MCF 10A (cell line): Measurements from ENCODE around the gene SLC44A3. TPM values are rescaled to one million over a fixed set of nuclear protein-coding genes. Genes with fewer than 3 reads are reported as not detected.

Source experiments
- BruUV-seq: library from RNA; stranded (reverse); fragments of 400-500 nt; replicated peaks from 2 replicates; lab custom pipeline; 2021; lab: Mats Ljungman, UMichigan
- CTCF ChIA-PET: fragments of 300-600 bp; sonication (Branson Sonifier 250); formaldehyde crosslinking; extraction: SDS; loops from one replicate; lab custom pipeline; 2021; ENCODE audit warnings: antibody characterized with exemption, inconsistent platforms; lab: Yijun Ruan, JAX
- POLR2A ChIA-PET: fragments of 300-600, 350-650 bp; sonication (Branson Sonifier 250); formaldehyde crosslinking; extraction: SDS; loops from one replicate; lab custom pipeline; 2020; ENCODE audit warnings: antibody characterized with exemption, inconsistent platforms; lab: Yijun Ruan, JAX
- DNase-seq: peaks from one replicate; pipeline ENCODE4 v3.0.0-alpha.2; 2018; ENCODE audit not compliant: unreplicated experiment
- H3K27ac Mint-ChIP-seq: one replicate; pipeline ENCODE4 v1.8.0; 2022; ENCODE audit warnings: mild to moderate bottlenecking, low read depth, mixed read lengths; ENCODE audit not compliant: unreplicated experiment
- H3K27me3 Mint-ChIP-seq: one replicate; pipeline ENCODE4 v1.8.0; 2022; ENCODE audit warnings: mixed read lengths; ENCODE audit not compliant: insufficient read depth, unreplicated experiment
- H3K36me3 Mint-ChIP-seq: one replicate; pipeline ENCODE4 v1.8.0; 2022; ENCODE audit warnings: mild to moderate bottlenecking, moderate library complexity, mixed read lengths; ENCODE audit not compliant: insufficient read depth, unreplicated experiment
- H3K4me1 Mint-ChIP-seq: one replicate; pipeline ENCODE4 v1.8.0; 2022; ENCODE audit warnings: mixed read lengths; ENCODE audit not compliant: insufficient read depth, unreplicated experiment
- H3K4me3 Mint-ChIP-seq: one replicate; pipeline ENCODE4 v1.8.0; 2022; ENCODE audit warnings: mild to moderate bottlenecking, moderate library complexity, mixed read lengths; ENCODE audit not compliant: unreplicated experiment
- H3K9me3 Mint-ChIP-seq: one replicate; pipeline ENCODE4 v1.8.0; 2022; ENCODE audit warnings: mixed read lengths; ENCODE audit not compliant: unreplicated experiment
- intact Hi-C: fragments of 100-400 bp; cut with micrococcal nuclease; formaldehyde crosslinking; loops from 2 replicates; pipeline ENCODE4 v1.14.1; 2022
- total RNA-seq: library from RNA; stranded (reverse); gene quantifications from 2 replicates; pipeline ENCODE4 v1.2.3, GENCODE V29; 2022
- TF ChIP-seq, protein P1 (sequence below): fragments of 200-600 bp; IDR thresholded peaks from one replicate; pipeline ENCODE4 v1.8.0; 2022; ENCODE audit warnings: antibody characterized with exemption, mild to moderate bottlenecking; ENCODE audit not compliant: unreplicated experiment

Gene SLC44A3
- total RNA-seq, 1 experiment from 2014 or later, result 2.8 TPM

DNA sequence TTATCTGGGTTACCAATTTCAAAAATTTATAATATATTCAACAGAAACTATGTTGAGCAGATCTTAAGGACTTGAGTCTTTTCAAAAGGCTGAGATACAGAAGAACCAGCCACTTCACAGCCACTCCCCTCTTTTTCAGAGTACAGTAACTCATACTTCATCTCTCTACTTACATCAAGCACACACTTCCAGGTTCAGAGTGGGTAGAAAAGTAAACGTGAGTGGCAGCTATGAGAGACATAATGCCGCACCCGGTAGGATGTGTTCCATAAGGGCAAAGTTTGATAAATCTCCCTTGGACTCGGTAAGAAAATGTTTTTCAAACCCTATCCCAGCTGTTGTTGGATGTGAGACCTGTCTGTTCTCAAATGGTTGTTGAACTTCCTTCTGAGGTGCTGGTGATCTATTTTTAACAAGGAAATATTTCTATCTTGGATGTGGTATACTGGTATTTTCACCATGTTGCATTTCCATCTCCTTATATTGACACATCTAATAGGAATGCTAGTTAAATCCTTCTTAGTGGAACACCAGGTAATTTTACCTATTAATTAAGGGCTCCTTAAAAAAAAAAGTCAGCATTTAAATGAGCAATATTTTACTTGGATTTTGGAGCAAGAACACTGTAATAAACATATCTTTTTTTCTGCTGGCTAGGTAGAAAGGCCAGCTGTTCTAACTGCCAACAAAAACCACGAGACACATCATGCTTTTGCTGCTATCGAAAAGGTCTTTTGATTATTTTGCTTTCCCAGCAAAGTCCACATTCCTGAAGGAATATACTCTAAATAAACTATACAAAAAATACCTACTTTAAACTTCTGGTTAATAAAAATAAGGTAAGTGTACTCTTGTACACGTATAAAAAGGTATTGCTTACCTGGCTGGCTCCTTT, 78.6 kb downstream of the SLC44A3 start:
- Mint-ChIP-seq H3K36me3 (peaks cover 32% of the 10 kb centered on the region), H3K9me3 (no peaks in the 10 kb centered on the region), H3K4me1 (peaks cover 6% of the 10 kb centered on the region), H3K27ac (no peak overlapping the region), H3K27me3 (no peaks in the 10 kb centered on the region), H3K4me3 (no peak overlapping the region)
- no TSS peak for BruUV-seq
- ChIA-PET CTCF (interaction anchor here (0.9 to 1.3 kb wide), 3 partner anchors 23 to 146 kb away, joined by 3 to 4 read pairs (median 3); no protein-coding TSS in a partner anchor), POLR2A (no interaction called here)
- intact Hi-C loops, result no loop called here
- TF ChIP-seq, protein P1, sequence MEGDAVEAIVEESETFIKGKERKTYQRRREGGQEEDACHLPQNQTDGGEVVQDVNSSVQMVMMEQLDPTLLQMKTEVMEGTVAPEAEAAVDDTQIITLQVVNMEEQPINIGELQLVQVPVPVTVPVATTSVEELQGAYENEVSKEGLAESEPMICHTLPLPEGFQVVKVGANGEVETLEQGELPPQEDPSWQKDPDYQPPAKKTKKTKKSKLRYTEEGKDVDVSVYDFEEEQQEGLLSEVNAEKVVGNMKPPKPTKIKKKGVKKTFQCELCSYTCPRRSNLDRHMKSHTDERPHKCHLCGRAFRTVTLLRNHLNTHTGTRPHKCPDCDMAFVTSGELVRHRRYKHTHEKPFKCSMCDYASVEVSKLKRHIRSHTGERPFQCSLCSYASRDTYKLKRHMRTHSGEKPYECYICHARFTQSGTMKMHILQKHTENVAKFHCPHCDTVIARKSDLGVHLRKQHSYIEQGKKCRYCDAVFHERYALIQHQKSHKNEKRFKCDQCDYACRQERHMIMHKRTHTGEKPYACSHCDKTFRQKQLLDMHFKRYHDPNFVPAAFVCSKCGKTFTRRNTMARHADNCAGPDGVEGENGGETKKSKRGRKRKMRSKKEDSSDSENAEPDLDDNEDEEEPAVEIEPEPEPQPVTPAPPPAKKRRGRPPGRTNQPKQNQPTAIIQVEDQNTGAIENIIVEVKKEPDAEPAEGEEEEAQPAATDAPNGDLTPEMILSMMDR, result no peak
- DNase-seq, result no peak

DNA sequence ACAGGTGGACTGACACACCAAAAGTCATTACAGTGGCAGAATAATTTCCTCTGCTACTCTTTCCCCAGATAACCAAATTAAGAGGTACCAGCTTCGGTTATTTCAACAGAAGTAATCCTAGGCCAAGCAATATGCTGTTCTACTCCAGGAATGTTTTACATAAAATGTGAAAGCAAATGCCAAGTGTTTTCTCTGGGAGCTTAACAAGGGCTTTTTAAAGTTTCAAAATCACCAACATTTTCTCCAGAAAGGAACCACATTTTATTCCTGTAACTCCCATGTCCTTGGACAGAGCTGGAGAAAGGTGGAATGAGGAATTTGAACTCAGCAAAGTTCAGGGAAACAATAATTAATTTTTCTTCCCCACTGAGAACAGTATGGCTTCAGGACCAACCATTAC, 79.6 kb downstream of the SLC44A3 start:
- H3K36me3 Mint-ChIP-seq, result peaks cover 32% of the 10 kb centered on the region
- H3K9me3 Mint-ChIP-seq, result no peaks in the 10 kb centered on the region
- intact Hi-C loops, result no loop called here
- DNase-seq, result no peak
- TF ChIP-seq, protein P1, result no peak
- no peak overlapping the region for H3K4me3 Mint-ChIP-seq
- H3K27ac Mint-ChIP-seq, result no peak overlapping the region
- POLR2A ChIA-PET, result interaction anchor here (1.3 kb wide), 1 partner anchor 445 kb away, joined by 3 read pairs; no protein-coding TSS in a partner anchor
- peaks cover 7% of the 10 kb centered on the region for H3K4me1 Mint-ChIP-seq
- CTCF ChIA-PET, result interaction anchor here (0.9 to 1.3 kb wide), 3 partner anchors 10 to 145 kb away, joined by 3 to 4 read pairs (median 4); no protein-coding TSS in a partner anchor
- no peaks in the 10 kb centered on the region for H3K27me3 Mint-ChIP-seq
- BruUV-seq, result no TSS peak

DNA sequence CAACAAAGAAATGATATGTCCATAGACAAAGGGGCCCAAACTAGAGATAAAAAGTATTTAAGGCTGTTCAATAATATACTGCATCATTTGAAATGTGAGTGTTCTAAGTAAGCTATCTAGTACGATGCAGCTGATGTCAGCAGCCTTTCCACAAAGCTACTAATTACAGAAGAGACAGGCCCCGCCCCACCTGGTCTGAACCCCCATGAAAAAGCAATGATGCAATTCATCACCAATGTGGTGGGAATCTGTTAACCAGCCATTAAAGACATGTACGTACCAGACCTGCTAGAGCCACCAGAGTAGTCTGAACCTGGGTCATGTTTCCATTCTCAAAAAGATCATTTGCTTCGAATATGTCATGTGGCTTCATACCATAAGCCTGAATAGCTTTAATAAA, 81.7 kb downstream of the SLC44A3 start:
- POLR2A ChIA-PET, result interaction anchor here (1.1 kb wide), 1 partner anchor 40 kb away, joined by 4 read pairs; no protein-coding TSS in a partner anchor
- no peak overlapping the region for H3K4me3 Mint-ChIP-seq
- DNase-seq, result no peak
- peaks cover 7% of the 10 kb centered on the region for H3K4me1 Mint-ChIP-seq
- H3K27ac Mint-ChIP-seq, result no peak overlapping the region
- intact Hi-C loops, result no loop called here
- peaks cover 25% of the 10 kb centered on the region for H3K36me3 Mint-ChIP-seq
- H3K27me3 Mint-ChIP-seq, result no peaks in the 10 kb centered on the region
- BruUV-seq, result no TSS peak
- TF ChIP-seq, protein P1, result no peak
- no peaks in the 10 kb centered on the region for H3K9me3 Mint-ChIP-seq
- CTCF ChIA-PET, result interaction anchor here (1.6 kb wide), 1 partner anchor 47 kb away, joined by 14 read pairs; no protein-coding TSS in a partner anchor
